ENCODE results near the gene FABP2. TPM values are rescaled to one million over a fixed set of nuclear protein-coding genes. Genes with fewer than 3 reads are reported as not detected.
"Not testable (repeated sequence)": the region's sequence is repeated elsewhere in the genome, so short reads cannot be mapped to it uniquely, and the experiment has no call there.

FABP2 gene
- total RNA-seq, 4 donors from 2014 or later: 112 to 528 (median 268) TPM

- TF ChIP-seq CTCF (IDR thresholded peaks at IDR 0.05) (no peak), POLR2A (IDR thresholded peaks at IDR 0.05) (no peak)
- Histone ChIP-seq H3K4me3 (no peak overlapping the region), H3K36me3 (no peaks in the 10 kb centered on the region), H3K27me3 (no peaks in the 10 kb centered on the region), H3K27ac (no peak overlapping the region), H3K4me1 (no peaks in the 10 kb centered on the region), H3K9me3 (no peaks in the 10 kb centered on the region)
- DNase-seq: no peak
These were observed 15.1 kb upstream of the FABP2 start for GRCh38 chr4:119337010-119337409.

- not testable (repeated sequence) for H3K27ac ChIP-seq, H3K9me3 ChIP-seq, H3K4me1 ChIP-seq, H3K27me3 ChIP-seq, H3K36me3 ChIP-seq, H3K4me3 ChIP-seq
- DNase-seq: peak in 1 of 3 donors; percentile 51
These were observed 14.5 kb upstream of the FABP2 start for GRCh38 chr4:119336332-119336979.

- TF ChIP-seq POLR2A (IDR thresholded peaks at IDR 0.05) (no peak), CTCF (IDR thresholded peaks at IDR 0.05) (no peak)
- H3K27ac ChIP-seq: peak overlapping the region in 2 of 4 donors; percentile 31 to 51
These were observed 8.1 kb upstream of the FABP2 start for GRCh38 chr4:119329835-119330620.

GRCh38 chr4:119328695-119329094 lies 6.8 kb upstream of the FABP2 start:
- Histone ChIP-seq H3K4me3 (no peak overlapping the region), H3K9me3 (no peaks in the 10 kb centered on the region), H3K27ac (peak overlapping the region in 1 of 4 donors; percentile 51), H3K36me3 (no peaks in the 10 kb centered on the region), H3K4me1 (no peaks in the 10 kb centered on the region), H3K27me3 (no peaks in the 10 kb centered on the region)
- DNase-seq: peak in 1 of 3 donors; percentile 47
- TF ChIP-seq POLR2A (IDR thresholded peaks at IDR 0.05) (no peak), CTCF (IDR thresholded peaks at IDR 0.05) (no peak)

More at GRCh38 chr4:119329835-119330620, 8.1 kb upstream of the FABP2 start:
- peak in 1 of 3 donors; percentile 57 for DNase-seq
- Histone ChIP-seq H3K36me3 (no peaks in the 10 kb centered on the region), H3K4me1 (no peaks in the 10 kb centered on the region), H3K9me3 (no peaks in the 10 kb centered on the region), H3K27me3 (no peaks in the 10 kb centered on the region), H3K4me3 (no peak overlapping the region)

GRCh38 chr4:119317990-119318389 lies 3.9 kb downstream of the FABP2 start:
- Histone ChIP-seq H3K27me3 (no peaks in the 10 kb centered on the region), H3K27ac (no peak overlapping the region), H3K9me3 (no peaks in the 10 kb centered on the region), H3K36me3 (no peaks in the 10 kb centered on the region), H3K4me1 (no peaks in the 10 kb centered on the region), H3K4me3 (peak overlapping the region in 2 of 4 donors; percentile 43 to 48)
- no peak for DNase-seq
- TF ChIP-seq POLR2A (IDR thresholded peaks at IDR 0.05) (no peak), CTCF (IDR thresholded peaks at IDR 0.05) (no peak)

- Histone ChIP-seq H3K27ac (no peak overlapping the region), H3K9me3 (no peaks in the 10 kb centered on the region), H3K27me3 (no peaks in the 10 kb centered on the region), H3K4me3 (no peak overlapping the region), H3K36me3 (no peaks in the 10 kb centered on the region), H3K4me1 (no peaks in the 10 kb centered on the region)
- peak in 1 of 2 donors; percentile 13 for TF ChIP-seq POLR2A (IDR thresholded peaks at IDR 0.05)
- no peak for TF ChIP-seq CTCF (IDR thresholded peaks at IDR 0.05)
- no peak for DNase-seq
These were observed 6.9 kb downstream of the FABP2 start for GRCh38 chr4:119315036-119315435.
